Neural cell (in vitro differentiated cells): ENCODE measurements around the gene RET. TPM values are rescaled to one million over a fixed set of nuclear protein-coding genes. Genes with fewer than 3 reads are reported as not detected.

ENCODE experiments used
- H2AFZ ChIP-seq: fragments of 200-600, 300-800 bp; sonication (generic), shearing (Covaris generic); 2 replicates; pipeline ENCODE4 v1.6.0; 2014; ENCODE audit warnings: low read depth, mild to moderate bottlenecking, antibody characterized with exemption, low read length, moderate library complexity
- H3F3A ChIP-seq: fragments of 200-600 bp; shearing (Covaris generic); 2 replicates; pipeline ENCODE4 v1.6.1; 2016; ENCODE audit warnings: mild to moderate bottlenecking, moderate library complexity, mixed read lengths, antibody characterized with exemption, low read length; ENCODE audit not compliant: insufficient read depth, poor library complexity, severe bottlenecking
- H3K27ac ChIP-seq: fragments of 200-600, 300-800 bp; sonication (generic), shearing (Covaris generic); 2 replicates; pipeline ENCODE4 v1.5.1; 2014; ENCODE audit warnings: mild to moderate bottlenecking, low read length, moderate library complexity
- H3K27me3 ChIP-seq: fragments of 300-800, 200-600 bp; sonication (generic), shearing (Covaris generic); 2 replicates; pipeline ENCODE4 v1.6.0; 2014; ENCODE audit warnings: mild to moderate bottlenecking, low read depth, low read length, moderate library complexity; ENCODE audit not compliant: insufficient read depth
- H3K36me3 ChIP-seq: fragments of 300-800, 200-600 bp; sonication (generic), shearing (Covaris generic); 2 replicates; pipeline ENCODE4 v1.5.1; 2014; ENCODE audit warnings: mild to moderate bottlenecking, antibody characterized with exemption, low read length, moderate library complexity; ENCODE audit not compliant: insufficient read depth
- H3K4me2 ChIP-seq: fragments of 300-800, 200-600 bp; sonication (generic), shearing (Covaris generic); 2 replicates; pipeline ENCODE4 v1.6.0; 2014; ENCODE audit warnings: mild to moderate bottlenecking, low read length
- H3K4me3 ChIP-seq: fragments of 300-800, 200-600 bp; sonication (generic), shearing (Covaris generic); 2 replicates; pipeline ENCODE4 v1.5.1; 2014; ENCODE audit warnings: mild to moderate bottlenecking, low read length, moderate library complexity
- H3K79me2 ChIP-seq: fragments of 200-600 bp; shearing (Covaris generic); replicated peaks from 2 replicates; pipeline ENCODE4 v1.6.0; 2014; ENCODE audit warnings: mild to moderate bottlenecking, low read length, moderate library complexity; ENCODE audit not compliant: insufficient read depth
- H3K9ac ChIP-seq: fragments of 300-800, 200-600 bp; sonication (generic), shearing (Covaris generic); 2 replicates; pipeline ENCODE4 v1.6.1; 2016; ENCODE audit warnings: mild to moderate bottlenecking, low read length, mixed read lengths
- H3K9me2 ChIP-seq: fragments of 200-600 bp; shearing (Covaris generic); 2 replicates; pipeline ENCODE4 v1.6.1; 2016; ENCODE audit warnings: mild to moderate bottlenecking, low read length, mixed read lengths; ENCODE audit not compliant: insufficient read depth
- H3K9me3 ChIP-seq: fragments of 200-600, 300-800 bp; sonication (generic), shearing (Covaris generic); 2 replicates; pipeline ENCODE4 v1.6.1; 2016; ENCODE audit warnings: mild to moderate bottlenecking, mixed run types, low read length, moderate library complexity, mixed read lengths
- H4K20me1 ChIP-seq: fragments of 200-600 bp; shearing (Covaris generic); 2 replicates; pipeline ENCODE4 v1.6.1; 2016; ENCODE audit warnings: mild to moderate bottlenecking, mixed run types; ENCODE audit not compliant: insufficient read depth
- CTCF ChIP-seq: fragments of 450-650 bp; IDR thresholded peaks from 2 replicates; pipeline ENCODE4 v1.5.1; 2014; ENCODE audit warnings: antibody characterized with exemption, mild to moderate bottlenecking, moderate library complexity; ENCODE audit not compliant: poor library complexity, severe bottlenecking
- EP300 ChIP-seq: fragments of 450-650 bp; conservative IDR thresholded peaks from 2 replicates; pipeline ENCODE4 v1.6.1; 2014; ENCODE audit warnings: antibody characterized with exemption, mild to moderate bottlenecking, moderate library complexity; ENCODE audit not compliant: poor library complexity, severe bottlenecking
- EZH2 ChIP-seq: fragments of 200-600, 300-800 bp; shearing (Covaris generic), sonication (generic); IDR thresholded peaks from 2 replicates; pipeline ENCODE4 v1.6.1; 2014; ENCODE audit warnings: antibody characterized with exemption, low read length, borderline replicate concordance, mild to moderate bottlenecking; ENCODE audit not compliant: insufficient read depth, poor library complexity, severe bottlenecking
- MXI1 ChIP-seq: fragments of 450-650 bp; conservative IDR thresholded peaks from 2 replicates; pipeline ENCODE4 v1.6.1; 2014; ENCODE audit warnings: antibody characterized with exemption, mild to moderate bottlenecking; ENCODE audit not compliant: poor library complexity, severe bottlenecking
- POLR2AphosphoS5 ChIP-seq: IDR thresholded peaks from 2 replicates; pipeline ENCODE4 v1.6.1; 2012
- RAD21 ChIP-seq: fragments of 450-650 bp; conservative IDR thresholded peaks from 2 replicates; pipeline ENCODE4 v1.6.1; 2014; ENCODE audit warnings: antibody characterized with exemption, mild to moderate bottlenecking, moderate library complexity
- REST ChIP-seq: IDR thresholded peaks from 2 replicates; pipeline ENCODE4 v1.6.1; 2012; ENCODE audit warnings: borderline replicate concordance
- SMC3 ChIP-seq: fragments of 450-650 bp; conservative IDR thresholded peaks from 2 replicates; pipeline ENCODE4 v1.6.1; 2014; ENCODE audit warnings: antibody characterized with exemption, mild to moderate bottlenecking, moderate library complexity; ENCODE audit not compliant: poor library complexity
- TAF1 ChIP-seq: IDR thresholded peaks from 2 replicates; pipeline ENCODE4 v1.6.1; 2012; ENCODE audit warnings: low read depth
- polyA plus RNA-seq: library from polyadenylated mRNA; depleted of rRNA; stranded (reverse); fragments of >200 nt; gene quantifications from 2 replicates; pipeline ENCODE4 v1.2.3, GENCODE V29; 2014

The RET gene
- polyA plus RNA-seq, 1 donor from 2014 or later: 1.7 TPM

GRCh38 chr10:43041422-43042342 is 35.2 kb upstream of the RET start:
- Histone ChIP-seq H3K4me2 (no peak overlapping the region), H3K4me3 (no peak overlapping the region), H3K9ac (no peak overlapping the region), H3K79me2 (no peaks in the 10 kb centered on the region), H3K27ac (no peak overlapping the region), H3K9me2 (no peaks in the 10 kb centered on the region), H3K27me3 (no peaks in the 10 kb centered on the region), H2AFZ (no peak overlapping the region), H3K9me3 (no peaks in the 10 kb centered on the region), H4K20me1 (no peaks in the 10 kb centered on the region), H3K36me3 (no peaks in the 10 kb centered on the region), H3F3A (no peaks in the 10 kb centered on the region)
- TF ChIP-seq CTCF: no peak
- no peak for TF ChIP-seq MXI1
- no peak for TF ChIP-seq RAD21
- TF ChIP-seq EP300: no peak
- no peak for TF ChIP-seq TAF1
- no peak for TF ChIP-seq SMC3
- TF ChIP-seq REST: no peak
- no peak for TF ChIP-seq EZH2
- TF ChIP-seq POLR2AphosphoS5: no peak

- no peaks in the 10 kb centered on the region for H3F3A ChIP-seq
- H3K4me3 ChIP-seq: no peak overlapping the region
- H3K9ac ChIP-seq: no peak overlapping the region
- no peaks in the 10 kb centered on the region for H4K20me1 ChIP-seq
- H3K27me3 ChIP-seq: no peaks in the 10 kb centered on the region
- no peaks in the 10 kb centered on the region for H3K9me3 ChIP-seq
- no peaks in the 10 kb centered on the region for H3K79me2 ChIP-seq
- H2AFZ ChIP-seq: no peak overlapping the region
- H3K4me2 ChIP-seq: no peak overlapping the region
- no peak overlapping the region for H3K27ac ChIP-seq
- no peak for TF ChIP-seq REST
- TF ChIP-seq RAD21: no peak
- no peak for TF ChIP-seq TAF1
- no peak for TF ChIP-seq SMC3
- no peak for TF ChIP-seq EZH2
- no peak for TF ChIP-seq EP300
- no peak for TF ChIP-seq POLR2AphosphoS5
- no peak for TF ChIP-seq CTCF
- no peak for TF ChIP-seq MXI1
- no peaks in the 10 kb centered on the region for H3K36me3 ChIP-seq
- H3K9me2 ChIP-seq: no peaks in the 10 kb centered on the region
Measured at GRCh38 chr10:43042503-43043341, 34.1 kb upstream of the RET start.
